CD4-positive, alpha-beta memory T cell (primary cell): ENCODE measurements around the gene RHOBTB3. TPM values are rescaled to one million over a fixed set of nuclear protein-coding genes. Genes with fewer than 3 reads are reported as not detected.
"Not testable (repeated sequence)": the region's sequence is repeated elsewhere in the genome, so short reads cannot be mapped to it uniquely, and the experiment has no call there.

ENCODE experiments used
- CTCF ChIA-PET: fragments of 350-600 bp; sonication (Branson Sonifier 250); formaldehyde crosslinking; loops from one replicate; lab custom pipeline; 2021; ENCODE audit warnings: inconsistent platforms; ENCODE audit not compliant: partially characterized antibody; lab: Charles Lee
- POLR2A ChIA-PET: fragments of 350-600 bp; sonication (Branson Sonifier 250); formaldehyde crosslinking; loops from one replicate; lab custom pipeline; 2021; ENCODE audit not compliant: partially characterized antibody; lab: Charles Lee
- DNase-seq, 5 donors: peaks; one replicate each; pipeline versions ENCODE4 v3.0.0 to v3.0.0-alpha.2; 2020 to 2022; ENCODE audit warnings: mixed read lengths in 1 of 5
- H3K27ac ChIP-seq: one replicate; pipeline ENCODE4 v1.7.0; 2013; ENCODE audit warnings: low read depth, low read length
- H3K27me3 ChIP-seq: 2 replicates; pipeline ENCODE4 v1.7.0; 2013; ENCODE audit warnings: mild to moderate bottlenecking, low read length, moderate library complexity; ENCODE audit not compliant: insufficient read depth
- H3K36me3 ChIP-seq: 2 replicates; pipeline ENCODE4 v1.7.0; 2013; ENCODE audit warnings: mild to moderate bottlenecking, low read length, moderate library complexity; ENCODE audit not compliant: insufficient read depth
- H3K4me1 ChIP-seq: 2 replicates; pipeline ENCODE4 v1.7.0; 2013; ENCODE audit warnings: mild to moderate bottlenecking, low read length, moderate library complexity; ENCODE audit not compliant: insufficient read depth
- H3K4me3 ChIP-seq, 2 donors: one replicate each; pipeline ENCODE4 v1.7.0; 2013; ENCODE audit warnings: low read length in 2 of 2, mild to moderate bottlenecking in 1 of 2
- H3K9me3 ChIP-seq, 2 donors: one replicate each; pipeline ENCODE4 v1.7.0; 2013; ENCODE audit warnings: low read length in 2 of 2, control low read depth in 1 of 2; ENCODE audit not compliant: control insufficient read depth in 1 of 2
- H3K27ac Mint-ChIP-seq, 7 donors: one replicate each; pipeline ENCODE4 v1.8.0; 2020 to 2021; ENCODE audit warnings: mixed read lengths in 7 of 7, mild to moderate bottlenecking in 6 of 7, inconsistent platforms in 3 of 7, moderate library complexity in 3 of 7
- H3K27me3 Mint-ChIP-seq, 2 donors: one replicate each; pipeline ENCODE4 v1.8.0; 2020 to 2021; ENCODE audit warnings: mixed read lengths in 2 of 2
- H3K36me3 Mint-ChIP-seq, 2 donors: one replicate each; pipeline ENCODE4 v1.8.0; 2020 to 2021; ENCODE audit warnings: mixed read lengths in 2 of 2, inconsistent platforms in 1 of 2, mild to moderate bottlenecking in 1 of 2
- H3K4me1 Mint-ChIP-seq, 4 donors: one replicate each; pipeline ENCODE4 v1.8.0; 2020 to 2021; ENCODE audit warnings: mixed read lengths in 4 of 4, mild to moderate bottlenecking in 1 of 4
- H3K4me3 Mint-ChIP-seq, 8 donors: one replicate each; pipeline ENCODE4 v1.8.0; 2020 to 2021; ENCODE audit warnings: mixed read lengths in 8 of 8, mild to moderate bottlenecking in 7 of 8, moderate library complexity in 6 of 8, inconsistent platforms in 3 of 8
- H3K9me3 Mint-ChIP-seq, 8 donors: one replicate each; pipeline ENCODE4 v1.8.0; 2020 to 2021; ENCODE audit warnings: mixed read lengths in 8 of 8, mild to moderate bottlenecking in 5 of 8, inconsistent platforms in 3 of 8, moderate library complexity in 1 of 8
- intact Hi-C: fragments of 100-400 bp; cut with micrococcal nuclease; formaldehyde crosslinking; loops from one replicate; pipeline ENCODE4 v1.15.1; 2023
- polyA plus RNA-seq, 2 donors: library from polyadenylated mRNA; unstranded; fragments of 300-500 nt; fragmentation: Illumina TruSeq; gene quantifications; one replicate each; pipeline ENCODE4 v1.2.3, GENCODE V29; 2021
- total RNA-seq, 2 experiments: library from RNA; stranded (reverse); gene quantifications; one replicate each; pipeline ENCODE4 v1.2.3, GENCODE V29; 2021

The RHOBTB3 gene
- total and polyA plus RNA-seq, 4 experiments from 2014 or later: 0.32 to 1.8 (median 1.1) TPM

DNA sequence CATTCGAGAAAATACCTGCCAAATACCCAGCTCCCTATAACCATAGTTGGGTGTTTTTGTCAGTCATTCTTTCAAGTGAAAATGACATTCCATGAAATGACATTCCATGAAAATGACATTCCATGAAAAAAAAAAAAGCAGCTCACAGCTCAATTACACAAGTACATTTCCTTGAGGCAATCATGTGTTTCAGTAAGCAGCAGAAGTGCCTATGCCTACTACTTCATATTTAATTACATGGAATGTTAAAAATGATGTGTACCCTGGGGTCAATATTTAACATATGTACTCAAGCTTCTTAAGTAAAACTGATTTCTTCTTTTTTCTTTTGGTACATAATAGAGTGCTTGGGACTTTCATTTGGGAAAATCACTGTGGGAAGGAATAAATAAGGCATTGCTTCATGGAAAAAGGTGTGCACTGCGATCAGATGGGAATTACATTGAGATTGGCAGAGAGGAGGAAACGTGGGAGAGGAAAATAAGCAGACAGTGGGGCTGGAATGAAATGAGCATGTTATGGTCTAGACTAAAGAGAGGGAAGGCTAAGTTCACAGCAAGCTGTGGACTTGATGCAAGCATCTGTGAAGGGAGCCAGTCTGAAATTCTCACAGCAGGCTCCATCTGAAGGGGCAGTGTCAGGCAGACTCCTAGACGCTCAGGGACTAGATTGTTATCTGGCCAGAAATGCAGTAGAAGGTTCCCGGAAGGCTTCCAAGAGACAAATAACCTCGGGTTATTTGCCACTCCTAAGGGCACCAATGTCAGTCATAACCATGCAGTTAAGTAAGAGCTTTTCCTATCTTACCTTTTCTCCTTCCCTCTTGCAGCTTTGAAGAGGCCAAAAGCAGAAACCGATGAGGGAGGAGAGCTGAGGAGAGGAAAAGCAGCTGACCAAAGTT is 33.1 kb upstream of the RHOBTB3 start:
- H3K36me3 Mint-ChIP-seq: peaks cover 0 to 3% of the 10 kb centered on the region in 2 donors
- H3K4me3 Mint-ChIP-seq: no peak overlapping the region
- Histone ChIP-seq H3K4me1 (no peaks in the 10 kb centered on the region), H3K36me3 (no peaks in the 10 kb centered on the region), H3K27me3 (no peaks in the 10 kb centered on the region), H3K9me3 (no peaks in the 10 kb centered on the region), H3K27ac (no peak overlapping the region), H3K4me3 (no peak overlapping the region)
- H3K4me1 Mint-ChIP-seq: no peaks in the 10 kb centered on the region
- DNase-seq: no peak
- intact Hi-C loops: no loop called here
- peaks cover 15 to 19% of the 10 kb centered on the region in 2 donors for H3K27me3 Mint-ChIP-seq
- H3K9me3 Mint-ChIP-seq: no peaks in the 10 kb centered on the region
- ChIA-PET CTCF (interaction anchor here (1.0 to 1.9 kb wide), 2 partner anchors 34 kb away, joined by 5 read pairs; no protein-coding TSS in a partner anchor), POLR2A (no interaction called here)
- no peak overlapping the region for H3K27ac Mint-ChIP-seq

DNA sequence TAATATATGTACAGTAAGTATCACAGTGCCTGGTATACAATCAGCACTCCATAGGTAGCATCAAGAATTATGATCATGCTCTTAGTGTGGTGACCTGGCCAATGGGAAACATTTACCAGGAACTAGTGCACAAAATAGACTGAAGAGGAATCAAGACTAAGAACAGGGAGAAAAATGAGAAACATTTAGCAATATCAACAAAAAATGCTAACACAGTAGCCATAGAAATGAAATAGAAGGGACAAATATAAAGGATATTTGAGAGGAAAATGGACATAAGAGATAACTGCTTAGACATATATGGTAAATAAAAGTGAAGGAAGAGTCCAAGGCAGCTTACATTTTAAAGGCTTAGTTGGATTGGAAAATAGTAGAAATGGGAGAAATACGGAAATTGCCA is 31.8 kb upstream of the RHOBTB3 start:
- H3K36me3 Mint-ChIP-seq: peaks cover 0 to 3% of the 10 kb centered on the region in 2 donors
- H3K27me3 ChIP-seq: no peaks in the 10 kb centered on the region
- H3K27ac ChIP-seq: no peak overlapping the region
- ChIA-PET POLR2A (no interaction called here), CTCF (interaction anchor here (1.9 kb wide), 1 partner anchor 35 kb away, joined by 5 read pairs; no protein-coding TSS in a partner anchor)
- no peaks in the 10 kb centered on the region for H3K36me3 ChIP-seq
- no peak overlapping the region for H3K4me3 ChIP-seq
- H3K27me3 Mint-ChIP-seq: peaks cover 15 to 19% of the 10 kb centered on the region in 2 donors
- H3K9me3 Mint-ChIP-seq: no peaks in the 10 kb centered on the region
- peak overlapping the region in 1 of 7 donors; percentile 57 for H3K27ac Mint-ChIP-seq
- H3K4me3 Mint-ChIP-seq: no peak overlapping the region
- H3K4me1 ChIP-seq: no peaks in the 10 kb centered on the region
- intact Hi-C loops: no loop called here
- no peaks in the 10 kb centered on the region for H3K4me1 Mint-ChIP-seq
- H3K9me3 ChIP-seq: no peaks in the 10 kb centered on the region
- no peak for DNase-seq

DNA sequence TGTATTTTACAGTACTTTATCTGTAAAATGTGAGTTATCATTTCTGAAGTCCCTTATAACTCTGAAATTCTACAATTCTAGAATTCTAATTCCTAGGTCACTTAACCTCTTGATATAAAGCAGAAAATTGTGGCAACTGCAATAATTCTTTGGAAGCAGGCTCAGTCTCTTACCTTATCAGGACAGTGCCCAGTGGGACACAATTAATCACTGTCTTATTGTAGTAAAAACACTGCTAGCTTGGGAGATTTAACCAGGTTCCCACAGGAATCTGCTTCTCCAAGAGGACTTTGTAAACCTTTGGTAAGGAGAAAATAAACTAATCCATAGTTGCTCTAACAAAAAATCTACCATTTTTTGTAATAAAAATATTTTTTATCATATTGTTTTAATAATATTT is 30.1 kb upstream of the RHOBTB3 start:
- no peak overlapping the region for H3K27ac Mint-ChIP-seq
- peaks cover 0 to 3% of the 10 kb centered on the region in 2 donors for H3K36me3 Mint-ChIP-seq
- intact Hi-C loops: no loop called here
- peaks cover 0 to under 1% (median 0%) of the 10 kb centered on the region in 4 donors for H3K4me1 Mint-ChIP-seq
- ChIA-PET CTCF (no interaction called here), POLR2A (no interaction called here)
- no peak overlapping the region for H3K27ac ChIP-seq
- no peaks in the 10 kb centered on the region for H3K9me3 Mint-ChIP-seq
- DNase-seq: no peak
- H3K36me3 ChIP-seq: no peaks in the 10 kb centered on the region
- no peaks in the 10 kb centered on the region for H3K27me3 ChIP-seq
- H3K4me3 Mint-ChIP-seq: no peak overlapping the region
- no peaks in the 10 kb centered on the region for H3K4me1 ChIP-seq
- H3K4me3 ChIP-seq: no peak overlapping the region
- H3K9me3 ChIP-seq: no peaks in the 10 kb centered on the region
- H3K27me3 Mint-ChIP-seq: peaks cover 11 to 16% of the 10 kb centered on the region in 2 donors

DNA sequence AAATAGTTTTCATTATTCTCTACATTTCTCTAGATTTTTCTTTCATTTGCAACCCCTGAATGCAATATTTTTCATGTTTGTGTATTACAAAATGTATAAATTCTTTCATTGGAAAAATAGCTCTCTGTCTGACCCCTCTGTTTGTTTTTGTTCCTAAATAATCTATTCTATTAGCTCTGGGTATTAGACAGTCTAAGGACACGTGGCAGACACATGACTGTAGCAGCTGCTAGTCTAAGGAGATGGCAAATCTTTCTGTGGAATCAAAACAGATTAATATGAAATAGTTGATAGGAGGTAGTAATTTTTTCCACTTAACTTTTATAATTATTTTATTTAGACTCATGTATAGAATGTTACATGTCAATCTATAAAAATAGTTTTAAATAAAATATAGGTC is 27.0 kb upstream of the RHOBTB3 start:
- Histone ChIP-seq H3K9me3 (no peaks in the 10 kb centered on the region), H3K27ac (no peak overlapping the region), H3K27me3 (no peaks in the 10 kb centered on the region), H3K4me3 (no peak overlapping the region), H3K36me3 (no peaks in the 10 kb centered on the region), H3K4me1 (no peaks in the 10 kb centered on the region)
- ChIA-PET POLR2A (no interaction called here), CTCF (no interaction called here)
- no peak overlapping the region for H3K27ac Mint-ChIP-seq
- intact Hi-C loops: no loop called here
- DNase-seq: no peak
- H3K27me3 Mint-ChIP-seq: peaks cover 10 to 12% of the 10 kb centered on the region in 2 donors
- H3K36me3 Mint-ChIP-seq: no peaks in the 10 kb centered on the region
- H3K4me1 Mint-ChIP-seq: peaks cover 0 to 5% (median 0%) of the 10 kb centered on the region in 4 donors
- H3K9me3 Mint-ChIP-seq: no peaks in the 10 kb centered on the region
- no peak overlapping the region for H3K4me3 Mint-ChIP-seq

DNA sequence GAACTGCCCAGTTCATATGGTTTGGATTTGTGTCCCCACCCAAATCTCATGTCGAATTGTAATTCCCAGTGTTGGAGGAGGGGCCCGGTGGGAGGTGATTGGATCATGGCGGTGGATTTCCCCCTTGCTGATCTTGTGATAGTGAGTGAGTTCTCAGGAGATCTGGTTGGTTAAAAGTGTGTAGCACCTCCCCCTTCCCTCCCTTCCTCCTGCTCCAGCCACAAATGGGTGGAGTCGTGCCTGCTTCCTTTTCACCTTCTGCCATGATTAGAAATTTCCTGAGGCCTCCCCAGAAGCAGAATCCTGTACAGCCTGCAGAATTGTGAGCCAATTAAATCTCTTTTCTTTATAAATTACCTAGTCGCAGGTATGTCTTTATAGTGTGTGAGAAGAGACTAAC is 24.9 kb upstream of the RHOBTB3 start:
- CTCF ChIA-PET, H3K36me3 Mint-ChIP-seq, H3K9me3 ChIP-seq, DNase-seq, H3K27me3 ChIP-seq, H3K27ac Mint-ChIP-seq, H3K9me3 Mint-ChIP-seq, H3K4me1 ChIP-seq, H3K36me3 ChIP-seq, H3K27ac ChIP-seq, POLR2A ChIA-PET, H3K4me1 Mint-ChIP-seq, H3K4me3 Mint-ChIP-seq, H3K4me3 ChIP-seq, intact Hi-C loops: not testable (repeated sequence)
- H3K27me3 Mint-ChIP-seq: peaks cover 4 to 15% of the 10 kb centered on the region in 2 donors

DNA sequence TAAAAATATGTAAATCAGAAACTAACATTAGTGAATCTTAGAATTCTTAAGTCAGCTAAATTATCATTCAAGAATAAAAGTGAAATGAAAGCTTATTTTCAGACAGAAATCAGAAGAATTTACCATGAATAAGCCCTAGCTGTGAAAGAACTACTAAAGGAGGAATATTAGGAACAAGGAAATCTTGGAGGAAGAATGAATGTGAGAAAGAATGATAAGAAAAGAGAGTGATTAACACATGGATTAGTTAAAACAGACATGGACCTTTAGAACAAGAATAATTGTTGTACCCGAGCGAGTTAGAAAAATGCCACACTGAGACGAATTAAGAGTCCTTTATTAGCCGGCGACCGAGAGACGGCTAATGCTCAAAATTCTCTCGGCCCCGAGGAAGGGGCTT is 24.1 kb upstream of the RHOBTB3 start:
- Histone ChIP-seq H3K27me3 (no peaks in the 10 kb centered on the region), H3K9me3 (no peaks in the 10 kb centered on the region), H3K27ac (no peak overlapping the region), H3K36me3 (no peaks in the 10 kb centered on the region), H3K4me1 (no peaks in the 10 kb centered on the region), H3K4me3 (no peak overlapping the region)
- POLR2A ChIA-PET: no interaction called here
- peaks cover 0 to 5% (median 0%) of the 10 kb centered on the region in 4 donors for H3K4me1 Mint-ChIP-seq
- no peak overlapping the region for H3K27ac Mint-ChIP-seq
- no peak overlapping the region for H3K4me3 Mint-ChIP-seq
- H3K36me3 Mint-ChIP-seq: no peaks in the 10 kb centered on the region
- peaks cover 4 to 11% of the 10 kb centered on the region in 2 donors for H3K27me3 Mint-ChIP-seq
- CTCF ChIA-PET: no interaction called here
- no peak for DNase-seq
- no peaks in the 10 kb centered on the region for H3K9me3 Mint-ChIP-seq
- intact Hi-C loops: no loop called here

DNA sequence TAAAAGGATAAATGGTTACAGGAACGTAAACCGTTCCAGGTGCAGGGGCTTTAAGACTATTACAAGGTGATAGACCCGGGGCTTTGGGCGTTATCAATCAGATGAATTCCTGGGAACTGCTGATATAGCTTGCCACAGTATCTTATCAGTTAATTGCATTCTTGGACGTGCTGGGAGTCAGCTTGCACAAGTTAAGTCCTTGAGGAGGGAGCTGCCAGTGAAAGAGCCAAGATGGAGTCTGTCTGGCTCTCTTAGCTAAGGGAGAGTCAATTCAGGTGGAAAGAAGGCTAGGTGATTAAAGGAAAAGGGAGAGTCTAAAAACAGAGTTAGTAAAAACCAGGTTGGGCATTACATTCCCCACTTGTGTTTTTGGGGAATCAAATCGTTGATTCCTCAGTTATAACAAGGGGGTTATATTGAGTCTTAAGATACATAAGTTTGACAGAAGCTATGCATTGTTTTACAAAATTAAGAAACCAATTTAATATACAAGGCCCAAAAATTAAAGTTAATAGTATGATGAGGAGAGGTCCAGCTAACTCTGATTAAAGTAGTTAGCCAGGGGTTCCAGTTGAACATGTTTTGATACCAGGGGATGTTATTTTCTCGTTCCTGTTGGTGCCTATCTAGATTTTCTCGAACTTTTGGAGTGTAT is 23.5 kb upstream of the RHOBTB3 start:
- POLR2A ChIA-PET, H3K36me3 Mint-ChIP-seq, H3K36me3 ChIP-seq, CTCF ChIA-PET, H3K4me3 ChIP-seq, H3K4me1 Mint-ChIP-seq, DNase-seq, H3K4me3 Mint-ChIP-seq, H3K27ac ChIP-seq, intact Hi-C loops, H3K9me3 ChIP-seq, H3K4me1 ChIP-seq, H3K9me3 Mint-ChIP-seq, H3K27me3 ChIP-seq, H3K27ac Mint-ChIP-seq: not testable (repeated sequence)
- peaks cover 4 to 13% of the 10 kb centered on the region in 2 donors for H3K27me3 Mint-ChIP-seq
